Naive thymus-derived CD4-positive, alpha-beta T cell (primary cell): Measurements from ENCODE around the gene BCL7C. TPM values are rescaled to one million over a fixed set of nuclear protein-coding genes. Genes with fewer than 3 reads are reported as not detected.

Source experiments
- ATAC-seq: fragments of 150-1000 bp; cut with Tn5 transposase; 2 replicates; pipeline ENCODE4 v1.10.0; 2021; ENCODE audit warnings: mild to moderate bottlenecking, moderate library complexity
- CTCF ChIA-PET: fragments of 350-600 bp; sonication (Branson Sonifier 250); formaldehyde crosslinking; loops from one replicate; lab custom pipeline; 2021; ENCODE audit warnings: antibody characterized with exemption; lab: Charles Lee
- POLR2A ChIA-PET: fragments of 350-600 bp; sonication (Branson Sonifier 250); formaldehyde crosslinking; loops from one replicate; lab custom pipeline; 2021; ENCODE audit warnings: antibody characterized with exemption, inconsistent platforms; lab: Charles Lee
- DNase-seq, 9 donors: peaks; one replicate each; pipeline versions ENCODE4 v3.0.0 to v3.0.0-alpha.2; 2020 to 2022; ENCODE audit warnings: mixed read lengths in 1 of 9
- H3K27ac ChIP-seq: one replicate; pipeline ENCODE4 v1.7.0; 2013; ENCODE audit warnings: mild to moderate bottlenecking, low read depth, low read length, moderate library complexity
- H3K27me3 ChIP-seq, 2 donors: one replicate each; pipeline ENCODE4 v1.7.0; 2013; ENCODE audit warnings: low read length in 2 of 2, mild to moderate bottlenecking in 2 of 2, moderate library complexity in 2 of 2; ENCODE audit not compliant: control insufficient read depth in 2 of 2, insufficient read depth in 2 of 2
- H3K36me3 ChIP-seq, 3 experiments: 1 replicate in 2 of 3; 2 replicates in 1 of 3; pipeline ENCODE4 v1.7.0; 2013; ENCODE audit warnings: low read length in 3 of 3, mild to moderate bottlenecking in 3 of 3, moderate library complexity in 1 of 3; ENCODE audit not compliant: insufficient read depth in 3 of 3, control insufficient read depth in 2 of 3
- H3K4me1 ChIP-seq, 2 donors: one replicate each; pipeline ENCODE4 v1.7.0; 2013; ENCODE audit warnings: low read length in 2 of 2, mild to moderate bottlenecking in 2 of 2, moderate library complexity in 1 of 2; ENCODE audit not compliant: control insufficient read depth in 2 of 2, insufficient read depth in 2 of 2
- H3K4me3 ChIP-seq: 2 replicates; pipeline ENCODE4 v1.7.0; 2013; ENCODE audit warnings: mild to moderate bottlenecking, low read length
- H3K9me3 ChIP-seq, 3 experiments: 1 replicate in 2 of 3; 2 replicates in 1 of 3; pipeline ENCODE4 v1.7.0; 2013; ENCODE audit warnings: low read length in 3 of 3; ENCODE audit not compliant: control insufficient read depth in 2 of 3
- H3K27ac Mint-ChIP-seq, 9 donors: one replicate each; pipeline ENCODE4 v1.8.0; 2020 to 2022; ENCODE audit warnings: mixed read lengths in 9 of 9, mild to moderate bottlenecking in 8 of 9, moderate library complexity in 5 of 9, inconsistent platforms in 2 of 9
- H3K27me3 Mint-ChIP-seq, 5 donors: one replicate each; pipeline ENCODE4 v1.8.0; 2021 to 2022; ENCODE audit warnings: mixed read lengths in 5 of 5, mild to moderate bottlenecking in 1 of 5
- H3K36me3 Mint-ChIP-seq, 5 donors: one replicate each; pipeline ENCODE4 v1.8.0; 2020 to 2022; ENCODE audit warnings: mixed read lengths in 5 of 5, mild to moderate bottlenecking in 3 of 5, inconsistent platforms in 1 of 5
- H3K4me1 Mint-ChIP-seq, 7 donors: one replicate each; pipeline ENCODE4 v1.8.0; 2020 to 2022; ENCODE audit warnings: mixed read lengths in 7 of 7, mild to moderate bottlenecking in 3 of 7, inconsistent platforms in 1 of 7
- H3K4me3 Mint-ChIP-seq, 10 donors: one replicate each; pipeline ENCODE4 v1.8.0; 2020 to 2022; ENCODE audit warnings: mild to moderate bottlenecking in 10 of 10, mixed read lengths in 10 of 10, moderate library complexity in 6 of 10, inconsistent platforms in 2 of 10
- H3K9me3 Mint-ChIP-seq, 11 donors: one replicate each; pipeline ENCODE4 v1.8.0; 2020 to 2022; ENCODE audit warnings: mixed read lengths in 11 of 11, mild to moderate bottlenecking in 4 of 11, inconsistent platforms in 1 of 11, moderate library complexity in 1 of 11
- intact Hi-C, 2 donors: fragments of 100-400 bp; cut with micrococcal nuclease; formaldehyde crosslinking; loops; one replicate each; pipeline ENCODE4 v1.15.1; 2023
- polyA plus RNA-seq, 2 donors: library from polyadenylated mRNA; unstranded; fragments of 300-500 nt; fragmentation: Illumina TruSeq; gene quantifications; one replicate each; pipeline ENCODE4 v1.2.3, GENCODE V29; 2021
- total RNA-seq, 6 experiments: library from RNA in 5 of 6; stranded (reverse) in 5 of 6; gene quantifications; 1 replicate in 5 of 6; 2 replicates in 1 of 6; pipeline ENCODE4 v1.2.3 and lab custom pipeline; 2021 to 2026

The BCL7C gene
- total and polyA plus RNA-seq, 7 experiments from 2014 or later, result 17.2 to 31.4 (median 22.7) TPM

- peak; percentile 72 for ATAC-seq
- Mint-ChIP-seq H3K9me3 (no peaks in the 10 kb centered on the region), H3K4me3 (peak overlapping the region in 1 of 10 donors; percentile 5), H3K36me3 (peaks cover 0 to 11% (median 2%) of the 10 kb centered on the region in 5 donors), H3K27ac (peak overlapping the region in 8 of 9 donors; percentile 27 to 87 (median 45)), H3K27me3 (no peaks in the 10 kb centered on the region), H3K4me1 (peaks cover 9 to 25% (median 15%) of the 10 kb centered on the region in 7 donors)
- Histone ChIP-seq H3K4me1 (no peaks in the 10 kb centered on the region), H3K27ac (no peak overlapping the region), H3K4me3 (no peak overlapping the region), H3K27me3 (no peaks in the 10 kb centered on the region), H3K9me3 (no peaks in the 10 kb centered on the region), H3K36me3 (peaks cover 0 to 22% (median 0%) of the 10 kb centered on the region in 3 experiments)
- CTCF ChIA-PET, result interaction anchor here (1.2 to 1.7 kb wide), 2 partner anchors 9 to 12 kb away, joined by 3 to 4 read pairs; no protein-coding TSS in a partner anchor
- POLR2A ChIA-PET, result interaction anchor here (0.5 to 1.1 kb wide), 2 partner anchors 17 to 246 kb away, joined by 3 read pairs; no protein-coding TSS in a partner anchor
- intact Hi-C loops, result no loop called here
- no peak for DNase-seq
Observed at GRCh38 chr16:30934827-30935557, 41.1 kb upstream of the BCL7C start.

- H3K36me3 Mint-ChIP-seq, result peaks cover 0 to 11% (median 2%) of the 10 kb centered on the region in 5 donors
- ChIA-PET POLR2A (no interaction called here), CTCF (interaction anchor here (0.8 kb wide), 1 partner anchor 13 kb away, joined by 3 read pairs; no protein-coding TSS in a partner anchor)
- DNase-seq, result no peak
- H3K4me3 Mint-ChIP-seq, result no peak overlapping the region
- H3K27me3 ChIP-seq, result no peaks in the 10 kb centered on the region
- no peak overlapping the region for H3K27ac ChIP-seq
- no peak overlapping the region for H3K27ac Mint-ChIP-seq
- intact Hi-C loops, result no loop called here
- no peaks in the 10 kb centered on the region for H3K9me3 ChIP-seq
- peaks cover 10 to 25% (median 15%) of the 10 kb centered on the region in 7 donors for H3K4me1 Mint-ChIP-seq
- no peak for ATAC-seq
- H3K36me3 ChIP-seq, result peaks cover 0 to 35% (median 0%) of the 10 kb centered on the region in 3 experiments
- no peaks in the 10 kb centered on the region for H3K4me1 ChIP-seq
- H3K27me3 Mint-ChIP-seq, result no peaks in the 10 kb centered on the region
- no peak overlapping the region for H3K4me3 ChIP-seq
- no peaks in the 10 kb centered on the region for H3K9me3 Mint-ChIP-seq
Observed at GRCh38 chr16:30931068-30931650, 37.3 kb upstream of the BCL7C start.

DNA sequence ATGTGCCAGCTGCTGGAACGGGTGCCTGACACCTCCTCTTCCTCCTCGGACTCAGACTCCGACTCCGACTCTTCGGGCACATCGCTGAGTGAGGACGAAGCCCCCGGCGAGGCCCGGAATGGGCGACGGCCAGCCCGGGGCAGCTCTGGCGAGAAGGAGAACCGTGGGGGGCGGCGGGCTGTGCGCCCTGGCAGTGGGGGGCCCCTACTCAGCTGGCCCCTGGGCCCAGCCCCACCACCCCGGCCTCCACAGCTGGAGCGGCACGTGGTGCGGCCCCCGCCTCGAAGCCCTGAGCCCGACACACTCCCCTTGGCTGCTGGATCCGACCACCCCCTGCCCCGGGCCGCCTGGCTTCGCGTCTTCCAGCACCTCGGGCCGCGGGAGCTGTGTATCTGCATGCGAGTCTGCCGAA, 36.3 kb upstream of the BCL7C start:
- CTCF ChIA-PET, result no interaction called here
- ATAC-seq, result no peak

DNA sequence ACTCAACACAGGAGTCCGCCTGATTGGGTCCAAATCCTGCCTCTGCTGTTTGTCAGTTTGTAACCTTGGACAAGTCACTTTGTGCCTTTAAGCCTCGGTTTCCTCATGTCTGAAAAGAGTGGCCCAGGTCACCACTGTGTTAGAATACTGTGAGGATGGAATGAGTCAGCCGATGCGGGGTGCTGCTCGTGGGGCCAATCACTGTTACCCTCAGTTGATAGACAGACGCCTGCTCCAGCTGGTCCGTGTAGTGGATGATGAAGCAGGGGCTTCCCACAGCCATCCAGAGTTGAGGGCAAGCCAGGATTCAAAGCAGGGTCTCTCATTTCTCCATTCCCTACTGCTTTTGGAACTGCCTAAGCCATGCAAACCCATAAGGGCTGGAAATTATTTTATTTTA, 35.3 kb upstream of the BCL7C start:
- Histone ChIP-seq H3K27ac (no peak overlapping the region), H3K4me1 (no peaks in the 10 kb centered on the region), H3K9me3 (no peaks in the 10 kb centered on the region), H3K4me3 (no peak overlapping the region), H3K27me3 (no peaks in the 10 kb centered on the region), H3K36me3 (peaks cover 0 to 35% (median 0%) of the 10 kb centered on the region in 3 experiments)
- no peak overlapping the region for H3K4me3 Mint-ChIP-seq
- H3K36me3 Mint-ChIP-seq, result peaks cover 0 to 7% (median 2%) of the 10 kb centered on the region in 5 donors
- intact Hi-C loops, result loop anchor here in 1 of 2 donors (10.0 kb wide), 1 partner anchor 554 kb away; the partner anchor contains the start of genes MYL11 and TBC1D10B
- ChIA-PET CTCF (no interaction called here), POLR2A (interaction anchor here (0.5 kb wide), 1 partner anchor 34 kb away, joined by 3 read pairs; no protein-coding TSS in a partner anchor)
- H3K9me3 Mint-ChIP-seq, result no peaks in the 10 kb centered on the region
- no peak overlapping the region for H3K27ac Mint-ChIP-seq
- no peaks in the 10 kb centered on the region for H3K27me3 Mint-ChIP-seq
- no peak for DNase-seq
- peaks cover 0 to 22% (median 15%) of the 10 kb centered on the region in 7 donors for H3K4me1 Mint-ChIP-seq
- ATAC-seq, result no peak

More for the DNA sequence above, 36.3 kb upstream of the BCL7C start:
- H3K9me3 Mint-ChIP-seq, result no peaks in the 10 kb centered on the region
- H3K36me3 Mint-ChIP-seq, result peaks cover 0 to 9% (median 2%) of the 10 kb centered on the region in 5 donors
- peaks cover 8 to 25% (median 16%) of the 10 kb centered on the region in 7 donors for H3K4me1 Mint-ChIP-seq
- no peak for DNase-seq
- intact Hi-C loops, result no loop called here
- Histone ChIP-seq H3K27ac (no peak overlapping the region), H3K4me3 (no peak overlapping the region), H3K4me1 (no peaks in the 10 kb centered on the region), H3K36me3 (peaks cover 0 to 35% (median 0%) of the 10 kb centered on the region in 3 experiments), H3K27me3 (no peaks in the 10 kb centered on the region), H3K9me3 (no peaks in the 10 kb centered on the region)
- H3K4me3 Mint-ChIP-seq, result no peak overlapping the region
- no peak overlapping the region for H3K27ac Mint-ChIP-seq
- POLR2A ChIA-PET, result interaction anchor here (1.2 kb wide), 1 partner anchor 56 kb away, joined by 3 read pairs; no protein-coding TSS in a partner anchor
- H3K27me3 Mint-ChIP-seq, result no peaks in the 10 kb centered on the region

GRCh38 chr16:30928390-30928789, 34.5 kb upstream of the BCL7C start:
- peaks cover 0 to 7% (median 2%) of the 10 kb centered on the region in 5 donors for H3K36me3 Mint-ChIP-seq
- CTCF ChIA-PET, result no interaction called here
- H3K9me3 Mint-ChIP-seq, result no peaks in the 10 kb centered on the region
- no peaks in the 10 kb centered on the region for H3K9me3 ChIP-seq
- DNase-seq (no peak), ATAC-seq (no peak)
- no peak overlapping the region for H3K4me3 ChIP-seq
- peaks cover 0 to 35% (median 0%) of the 10 kb centered on the region in 3 experiments for H3K36me3 ChIP-seq
- H3K27ac ChIP-seq, result no peak overlapping the region
- intact Hi-C loops, result loop anchor here in 1 of 2 donors (10.0 kb wide), 1 partner anchor 554 kb away; the partner anchor contains the start of genes MYL11 and TBC1D10B
- no peak overlapping the region for H3K4me3 Mint-ChIP-seq
- H3K27me3 Mint-ChIP-seq, result no peaks in the 10 kb centered on the region
- H3K27ac Mint-ChIP-seq, result no peak overlapping the region
- peaks cover 0 to 22% (median 15%) of the 10 kb centered on the region in 7 donors for H3K4me1 Mint-ChIP-seq
- no peaks in the 10 kb centered on the region for H3K27me3 ChIP-seq
- POLR2A ChIA-PET, result interaction anchor here (1.2 kb wide), 1 partner anchor 53 kb away, joined by 4 read pairs; no protein-coding TSS in a partner anchor
- no peaks in the 10 kb centered on the region for H3K4me1 ChIP-seq

DNA sequence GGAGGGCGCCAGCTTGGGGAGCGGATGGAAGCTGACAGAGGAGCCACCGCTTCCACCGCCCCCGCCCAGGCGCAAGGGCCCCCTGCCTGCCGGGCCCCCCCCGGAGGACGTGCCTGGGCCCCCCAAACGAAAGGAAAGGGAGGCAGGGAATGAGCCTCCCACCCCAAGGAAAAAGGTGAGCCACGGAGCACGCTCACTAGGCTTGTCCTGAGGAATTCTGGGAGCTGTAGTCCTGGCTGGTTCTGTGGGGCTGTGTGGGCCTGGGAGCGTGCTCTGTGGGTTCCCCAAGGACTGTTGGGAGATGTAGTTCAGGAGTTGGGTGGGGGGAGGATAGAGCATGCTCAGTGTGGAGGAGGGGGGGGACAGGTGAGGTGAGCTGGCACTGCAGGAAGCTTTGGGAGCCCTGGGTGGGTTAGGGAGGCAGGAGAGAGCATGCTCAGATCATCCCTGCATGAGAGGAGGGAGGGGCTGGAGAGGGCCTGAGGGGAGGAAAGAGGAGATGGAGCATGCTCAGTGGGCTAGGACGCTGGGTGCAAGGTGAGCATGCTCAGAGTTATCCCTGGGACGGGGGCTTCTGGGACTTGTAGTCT, 34.0 kb upstream of the BCL7C start:
- no peak for ATAC-seq

More for the DNA sequence above, 34.0 kb upstream of the BCL7C start:
- Histone ChIP-seq H3K27ac (peak overlapping the region; percentile 7), H3K36me3 (peaks cover 0 to 38% (median 0%) of the 10 kb centered on the region in 3 experiments), H3K4me1 (no peaks in the 10 kb centered on the region), H3K9me3 (no peaks in the 10 kb centered on the region), H3K27me3 (no peaks in the 10 kb centered on the region), H3K4me3 (no peak overlapping the region)
- Mint-ChIP-seq H3K36me3 (peaks cover 0 to 7% (median 2%) of the 10 kb centered on the region in 5 donors), H3K4me1 (peaks cover 0 to 22% (median 15%) of the 10 kb centered on the region in 7 donors), H3K27ac (peak overlapping the region in 1 of 9 donors; percentile 28), H3K27me3 (no peaks in the 10 kb centered on the region), H3K9me3 (no peaks in the 10 kb centered on the region), H3K4me3 (no peak overlapping the region)
- CTCF ChIA-PET, result no interaction called here
- intact Hi-C loops, result loop anchor here in 1 of 2 donors (10.0 kb wide), 1 partner anchor 553 kb away; the partner anchor contains the start of genes MYL11 and TBC1D10B
- DNase-seq, result peak in 3 of 9 donors; percentile 29 to 37 (median 31)
- POLR2A ChIA-PET, result interaction anchor here (1.2 kb wide), 1 partner anchor 53 kb away, joined by 4 read pairs; no protein-coding TSS in a partner anchor
